Inferior parietal cortex (tissue), 1 donor: ENCODE measurements around the gene APP.
"Not testable (repeated sequence)": the region's sequence is repeated elsewhere in the genome, so short reads cannot be mapped to it uniquely, and the experiment has no call there.

Experiments
- DNase-seq: peaks from one replicate; pipeline ENCODE4 v3.0.0-alpha.2; 2016; ENCODE audit errors: extremely low spot score

APP gene

GRCh38 chr21:25939396-25939761, 231.2 kb downstream of the APP start:
- no peak for DNase-seq

DNA sequence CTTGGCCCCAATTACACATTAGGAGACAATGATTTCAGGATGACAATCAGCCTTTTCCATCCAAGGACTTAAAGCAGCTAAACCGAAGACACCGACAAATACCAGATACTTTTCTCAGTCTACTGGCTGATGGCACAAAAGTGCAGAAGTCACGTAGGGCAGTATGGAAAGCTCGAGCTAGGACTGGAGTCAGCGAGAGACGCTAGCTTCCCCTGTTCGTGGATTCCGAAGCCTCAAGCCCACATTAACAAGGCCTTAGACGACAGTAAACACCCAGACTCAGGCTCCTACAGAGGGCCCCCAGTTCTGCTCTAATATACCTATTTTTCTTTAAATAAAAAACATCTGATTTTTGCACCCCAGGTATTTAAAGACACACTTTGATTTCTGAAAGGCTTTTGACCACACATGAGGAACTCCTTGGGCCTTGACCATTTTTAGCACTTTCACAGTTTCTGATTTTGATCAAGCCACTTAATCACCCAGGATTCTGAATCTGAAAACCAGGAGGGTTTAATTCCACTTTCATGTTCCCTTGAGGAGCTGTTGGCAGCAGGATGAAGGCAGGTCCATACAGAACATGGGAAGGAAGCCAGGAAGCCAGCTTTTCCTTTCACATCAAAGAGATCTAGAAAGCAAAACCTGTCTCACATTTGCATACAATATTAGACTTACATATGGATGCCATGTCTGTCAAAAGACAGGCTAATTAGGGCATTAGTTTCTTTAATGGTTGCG, 231.7 kb downstream of the APP start:
- DNase-seq, result no peak

GRCh38 chr21:25936776-25937175, 233.8 kb downstream of the APP start:
- DNase-seq, result no peak

DNA sequence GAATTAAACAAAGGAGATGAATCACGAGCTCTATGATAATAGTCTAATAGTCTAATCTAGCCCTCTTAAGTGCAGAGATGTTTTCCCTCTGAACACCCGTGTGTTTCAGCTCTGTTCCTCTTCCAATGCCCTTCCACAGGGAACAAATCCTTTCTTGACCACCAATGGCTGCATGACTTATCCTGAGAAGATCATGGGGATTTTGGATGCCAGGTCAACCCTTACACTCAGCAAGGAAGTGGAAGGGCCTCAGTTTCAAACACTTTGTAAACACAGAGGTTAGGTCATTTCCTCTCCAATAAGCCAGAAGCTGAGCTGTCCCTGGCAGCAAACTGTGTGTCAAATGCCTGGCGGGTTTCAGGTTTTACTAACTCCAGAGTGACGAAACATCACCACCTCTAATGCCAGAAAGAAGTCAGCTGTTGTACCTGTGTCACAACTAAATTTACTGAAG, 235.8 kb downstream of the APP start:
- DNase-seq, result no peak

- DNase-seq, result no peak
These were observed 236.4 kb downstream of the APP start for GRCh38 chr21:25934130-25934529.

DNA sequence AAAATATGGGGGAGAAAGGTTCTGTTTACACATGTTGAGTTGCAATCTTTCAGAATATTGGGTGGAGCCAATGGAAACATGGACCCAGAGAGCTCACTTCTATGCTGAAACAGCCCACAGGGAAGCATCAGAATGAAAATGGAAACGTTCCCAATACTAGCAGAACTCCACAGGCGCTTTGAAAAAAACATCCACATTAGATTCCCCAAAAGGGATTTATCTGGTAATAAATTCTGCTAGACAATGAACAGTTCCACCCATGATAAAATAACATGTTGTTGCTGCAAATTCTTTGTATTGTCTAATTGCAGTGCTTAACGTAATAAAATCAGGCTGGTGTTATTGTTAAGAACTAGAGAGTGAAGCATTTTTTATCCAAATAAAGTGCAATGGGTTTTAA, 238.8 kb downstream of the APP start:
- DNase-seq, result no peak

GRCh38 chr21:25929856-25930520, 240.6 kb downstream of the APP start:
- DNase-seq, result no peak

- DNase-seq, result no peak
These were observed 243.2 kb downstream of the APP start for GRCh38 chr21:25927195-25927880.

- no peak for DNase-seq
These were observed 244.6 kb downstream of the APP start for GRCh38 chr21:25925936-25926335.

GRCh38 chr21:25925064-25925800, 245.3 kb downstream of the APP start:
- DNase-seq, result no peak

DNA sequence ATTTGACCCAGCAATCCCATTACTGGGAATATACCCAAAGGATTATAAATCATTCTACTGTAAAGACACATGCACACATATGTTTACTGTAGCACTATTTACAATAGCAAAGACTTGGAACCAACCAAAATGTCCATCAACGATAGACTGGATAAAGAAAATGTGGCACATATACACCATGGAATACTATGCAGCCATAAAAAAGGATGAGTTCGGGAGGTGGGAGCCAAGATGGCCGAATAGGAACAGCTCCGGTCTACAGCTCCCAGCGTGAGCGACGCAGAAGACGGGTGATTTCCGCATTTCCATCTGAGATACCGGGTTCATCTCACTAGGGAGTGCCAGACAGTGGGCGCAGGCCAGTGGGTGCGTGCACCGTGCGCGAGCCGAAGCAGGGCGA, 252.4 kb downstream of the APP start:
- DNase-seq, result not testable (repeated sequence)

- no peak for DNase-seq
These were observed 254.3 kb downstream of the APP start for GRCh38 chr21:25916226-25916625.

GRCh38 chr21:25913479-25913878, 257.1 kb downstream of the APP start:
- no peak for DNase-seq

DNA sequence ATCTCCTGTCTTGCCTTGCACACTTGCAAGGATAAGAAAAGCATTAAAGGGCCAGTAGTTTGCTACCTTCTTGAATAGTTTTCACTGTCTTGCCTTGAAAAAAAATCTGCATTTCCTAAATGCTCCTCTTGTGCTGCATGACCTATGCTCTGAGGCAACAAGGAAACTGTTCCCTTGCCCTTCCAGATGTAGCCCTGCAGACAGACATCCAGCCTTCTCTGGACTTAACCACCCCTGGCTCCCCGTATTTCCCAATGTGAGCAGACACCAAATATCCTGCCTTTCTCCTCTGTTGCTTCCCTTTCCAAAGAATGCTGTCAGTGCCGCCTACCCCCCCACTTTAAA, 258.2 kb downstream of the APP start:
- no peak for DNase-seq

GRCh38 chr21:25911730-25912401, 258.7 kb downstream of the APP start:
- DNase-seq, result no peak

- DNase-seq, result no peak
These were observed 259.8 kb downstream of the APP start for GRCh38 chr21:25910809-25911208.

DNA sequence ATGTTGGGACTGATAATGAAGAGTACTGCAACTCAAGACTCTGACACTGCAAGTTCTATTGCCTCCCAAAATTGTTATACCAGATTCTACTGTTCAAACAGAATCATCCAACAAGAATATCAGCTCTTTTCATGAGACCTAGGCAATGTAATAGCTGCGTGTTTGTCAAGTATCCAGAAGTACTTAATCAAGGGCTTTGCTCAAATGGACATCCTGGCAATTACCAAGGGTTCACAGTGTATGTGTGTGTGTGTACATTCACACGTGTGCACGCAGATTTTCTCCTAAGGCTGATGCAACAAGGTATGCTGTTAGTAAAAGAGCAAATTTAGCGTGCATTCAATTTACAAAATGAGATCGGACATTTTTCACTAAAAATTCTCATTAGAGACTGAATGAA, 261.2 kb downstream of the APP start:
- no peak for DNase-seq

- DNase-seq, result no peak
These were observed 262.1 kb downstream of the APP start for GRCh38 chr21:25908495-25908894.

DNA sequence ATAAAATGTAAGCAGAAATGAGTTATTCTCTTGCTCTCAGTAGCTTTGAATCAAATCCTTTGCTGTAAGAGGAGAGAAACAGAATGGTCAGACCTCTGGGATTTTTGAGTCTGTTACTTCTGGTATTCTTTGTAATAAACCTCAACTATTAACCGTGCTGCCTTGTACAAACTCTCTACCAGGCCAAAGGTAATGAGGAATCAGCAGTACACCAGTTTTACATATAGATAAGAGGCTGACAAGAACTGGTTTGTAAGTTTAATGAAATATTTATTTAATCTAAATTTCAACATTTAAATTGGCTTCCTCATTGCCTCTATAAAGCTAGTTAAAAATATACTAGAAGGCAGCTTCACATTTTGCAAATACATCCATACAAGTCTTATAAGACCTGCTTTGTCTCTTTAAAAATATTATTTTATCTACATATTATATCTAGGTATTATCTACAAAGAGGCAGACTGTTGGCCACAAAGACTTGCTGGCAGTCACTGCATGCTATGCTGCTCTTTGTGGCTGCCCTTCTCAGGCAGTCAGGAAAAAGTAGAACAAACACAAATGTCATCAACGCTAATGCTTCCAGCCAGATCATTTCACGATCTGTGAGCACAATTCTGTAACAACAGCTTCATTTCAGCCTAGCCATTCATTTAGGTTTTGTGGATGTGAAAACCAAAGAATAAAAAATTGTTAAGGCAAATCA, 262.8 kb downstream of the APP start:
- DNase-seq, result no peak

DNA sequence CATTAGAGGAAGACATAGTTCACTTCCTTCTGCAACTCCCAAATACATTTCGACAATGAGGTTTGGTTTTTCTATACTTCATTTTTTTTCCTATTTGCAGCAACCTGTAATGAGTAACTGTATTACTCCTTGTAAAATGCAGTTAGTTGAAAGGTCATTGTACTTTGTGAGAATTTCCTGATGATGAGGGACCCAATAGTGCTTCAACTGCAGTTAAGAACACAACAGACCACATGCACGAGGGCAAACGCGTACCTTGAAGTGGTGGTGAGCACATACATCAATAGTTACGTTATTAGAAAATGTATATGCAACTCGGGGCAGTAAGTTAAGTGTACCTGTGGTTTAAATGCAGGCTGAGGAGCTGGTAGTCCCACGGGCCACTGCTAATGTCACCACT, 264.0 kb downstream of the APP start:
- no peak for DNase-seq

GRCh38 chr21:25905126-25905525, 265.4 kb downstream of the APP start:
- DNase-seq, result no peak
